ENCODE data around the gene COX14. TPM values are rescaled to one million over a fixed set of nuclear protein-coding genes. Genes with fewer than 3 reads are reported as not detected.
A peak's percentile ranks its signal among the peaks of the same experiment; 100 is the strongest.

The COX14 gene
- total RNA-seq, 1 experiment from 2014 or later, result 31.9 TPM

DNA sequence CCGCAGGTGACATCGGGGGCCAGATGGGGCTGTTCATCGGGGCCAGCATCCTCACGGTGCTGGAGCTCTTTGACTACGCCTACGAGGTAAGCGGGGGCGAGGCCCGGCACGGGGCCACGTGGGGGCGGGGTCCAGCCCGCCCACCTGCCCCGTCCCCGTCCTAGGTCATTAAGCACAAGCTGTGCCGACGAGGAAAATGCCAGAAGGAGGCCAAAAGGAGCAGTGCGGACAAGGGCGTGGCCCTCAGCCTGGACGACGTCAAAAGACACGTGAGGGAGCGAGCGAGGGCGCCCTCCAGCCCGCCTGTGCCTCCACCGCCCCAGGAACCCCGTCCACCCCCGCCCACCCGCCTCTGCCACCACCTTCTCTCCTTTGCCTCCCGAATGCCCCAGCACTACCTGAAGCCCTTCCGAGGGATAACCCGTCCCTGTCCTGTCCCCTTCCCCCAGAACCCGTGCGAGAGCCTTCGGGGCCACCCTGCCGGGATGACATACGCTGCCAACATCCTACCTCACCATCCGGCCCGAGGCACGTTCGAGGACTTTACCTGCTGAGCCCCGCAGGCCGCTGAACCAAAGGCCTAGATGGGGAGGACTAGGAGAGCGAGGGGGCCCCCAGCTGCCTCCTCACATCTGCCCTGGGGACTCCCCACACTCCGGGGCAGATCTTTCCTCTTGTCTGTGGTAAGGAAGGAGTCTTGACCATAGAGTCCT, 30.8 kb upstream of the COX14 start:
- Histone ChIP-seq H3K23me2 (ENCODE audit: insufficient read length, low read depth, low read length, poor library complexity, severe bottlenecking) (no peaks in the 10 kb centered on the region), H2BK20ac (ENCODE audit: low read depth, low read length, poor library complexity, severe bottlenecking) (no peak overlapping the region), H4K8ac (replicated peaks; ENCODE audit: insufficient read length, low read depth, low read length) (no peak overlapping the region), H2AK5ac (ENCODE audit: insufficient read length, low read length) (no peak overlapping the region), H3K27me3 (ENCODE audit: insufficient read depth, low read length) (no peaks in the 10 kb centered on the region), H3K4me2 (ENCODE audit: insufficient read depth, insufficient read length, low read length) (no peak overlapping the region), H3K79me2 (ENCODE audit: insufficient read depth, low read length) (no peaks in the 10 kb centered on the region), H3K23ac (ENCODE audit: insufficient read length, low read depth, low read length) (no peak overlapping the region), H3K4ac (ENCODE audit: low read depth, low read length) (no peak overlapping the region), H3K18ac (ENCODE audit: insufficient read length, low read depth, low read length) (no peak overlapping the region), H4K91ac (ENCODE audit: insufficient read length, low read depth, low read length) (no peak overlapping the region), H4K5ac (ENCODE audit: insufficient read length, low read depth, low read length) (no peak overlapping the region), H3K79me1 (ENCODE audit: insufficient read depth, low read depth, low read length, poor library complexity, severe bottlenecking) (no peaks in the 10 kb centered on the region), H2BK15ac (ENCODE audit: low read depth, low read length) (no peak overlapping the region), H3K9ac (ENCODE audit: extremely low read depth, insufficient read length, low read length) (no peak overlapping the region), H3K9me3 (ENCODE audit: control insufficient read depth, low read depth, low read length) (no peaks in the 10 kb centered on the region), H2BK5ac (ENCODE audit: insufficient read length, low read length) (no peak overlapping the region), H2AFZ (ENCODE audit: low read length) (no peak overlapping the region), H3T11ph (ENCODE audit: low read length) (no peak overlapping the region), H4K20me1 (ENCODE audit: control insufficient read depth, insufficient read depth, insufficient read length) (no peaks in the 10 kb centered on the region), H3K27ac (ENCODE audit: insufficient read length, low read depth, low read length) (no peak overlapping the region), H3K4me1 (ENCODE audit: insufficient read depth, low read length) (no peaks in the 10 kb centered on the region), H2BK12ac (ENCODE audit: insufficient read length, low read depth, low read length) (no peak overlapping the region), H2BK120ac (ENCODE audit: low read depth, low read length, poor library complexity, severe bottlenecking) (no peak overlapping the region), H3K56ac (ENCODE audit: insufficient read length, low read depth, low read length) (no peak overlapping the region), H3K14ac (ENCODE audit: insufficient read depth, low read length) (no peak overlapping the region)
- peaks cover 20% of the 10 kb centered on the region for H3K27me3 Mint-ChIP-seq (ENCODE audit: low read depth)
- peaks cover 2 to 6% (median 2%) of the 10 kb centered on the region in 3 experiments; a peak in 6 of 7 replicates for H3K36me3 Mint-ChIP-seq (ENCODE audit: insufficient read depth in 1 of 3, low read depth in 3 of 3)
- H3K27ac Mint-ChIP-seq, result peak overlapping the region in 1 of 3 experiments; percentile 72; a peak in 1 of 7 replicates
- H3K4me3 Mint-ChIP-seq, result no peak overlapping the region; a peak in 1 of 5 replicates
- no peaks in the 10 kb centered on the region for H3K9me3 Mint-ChIP-seq
- DNase-seq, result peak; percentile 72
- no CpG with 5 or more reads among the region's 46 CpGs for WGBS (ENCODE audit: extremely low coverage, insufficient read length, low lambda C conversion rate)
- H3K4me1 Mint-ChIP-seq, result peaks cover 11 to 21% of the 10 kb centered on the region in 2 experiments
- TF ChIP-seq, protein P1, sequence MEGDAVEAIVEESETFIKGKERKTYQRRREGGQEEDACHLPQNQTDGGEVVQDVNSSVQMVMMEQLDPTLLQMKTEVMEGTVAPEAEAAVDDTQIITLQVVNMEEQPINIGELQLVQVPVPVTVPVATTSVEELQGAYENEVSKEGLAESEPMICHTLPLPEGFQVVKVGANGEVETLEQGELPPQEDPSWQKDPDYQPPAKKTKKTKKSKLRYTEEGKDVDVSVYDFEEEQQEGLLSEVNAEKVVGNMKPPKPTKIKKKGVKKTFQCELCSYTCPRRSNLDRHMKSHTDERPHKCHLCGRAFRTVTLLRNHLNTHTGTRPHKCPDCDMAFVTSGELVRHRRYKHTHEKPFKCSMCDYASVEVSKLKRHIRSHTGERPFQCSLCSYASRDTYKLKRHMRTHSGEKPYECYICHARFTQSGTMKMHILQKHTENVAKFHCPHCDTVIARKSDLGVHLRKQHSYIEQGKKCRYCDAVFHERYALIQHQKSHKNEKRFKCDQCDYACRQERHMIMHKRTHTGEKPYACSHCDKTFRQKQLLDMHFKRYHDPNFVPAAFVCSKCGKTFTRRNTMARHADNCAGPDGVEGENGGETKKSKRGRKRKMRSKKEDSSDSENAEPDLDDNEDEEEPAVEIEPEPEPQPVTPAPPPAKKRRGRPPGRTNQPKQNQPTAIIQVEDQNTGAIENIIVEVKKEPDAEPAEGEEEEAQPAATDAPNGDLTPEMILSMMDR (conservative IDR thresholded peaks at IDR 0.05), result no peak

Measured in H9 (cell line).